Peyer's patch (tissue), 4 donors: ENCODE data around the gene CDON.

ENCODE experiments used
- CTCF ChIP-seq, 6 experiments: fragments of 450-650 bp in 4 of 6; fragments of 200-600 bp in 2 of 6; sonication (generic) in 1 of 6; IDR thresholded peaks; one replicate each; pipeline ENCODE4 v1.5.1; 2017 to 2019; ENCODE audit warnings: antibody characterized with exemption in 6 of 6, mild to moderate bottlenecking in 3 of 6, moderate library complexity in 1 of 6
- POLR2A ChIP-seq, 2 donors: fragments of 450-650 bp; IDR thresholded peaks; one replicate each; pipeline ENCODE4 v1.5.1; 2017; ENCODE audit warnings: antibody characterized with exemption in 2 of 2, mild to moderate bottlenecking in 2 of 2, moderate library complexity in 2 of 2

DNA sequence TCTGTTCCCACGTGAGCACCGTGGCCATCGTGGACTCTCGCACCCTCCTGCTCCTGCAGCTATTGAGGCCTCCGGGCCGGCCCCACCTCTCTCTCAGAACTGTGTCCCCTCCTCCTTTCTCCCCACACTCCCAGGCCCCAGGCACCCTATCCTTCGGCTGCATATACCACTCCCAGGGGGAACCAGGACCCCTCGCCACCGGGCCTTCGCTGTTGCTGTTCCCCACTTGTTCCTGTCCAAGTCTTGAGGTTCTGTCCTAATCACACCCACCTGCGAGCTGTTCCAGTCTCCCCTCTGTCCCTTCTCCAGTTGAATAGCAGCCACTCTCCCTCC, 43.0 kb upstream of the CDON start:
- TF ChIP-seq POLR2A (IDR thresholded peaks at IDR 0.05) (no peak), CTCF (IDR thresholded peaks at IDR 0.05) (no peak)
